GM21619 (cell line): Measurements from ENCODE around the gene C17orf67.

Experiments
- ATAC-seq: cut with Tn5 transposase; IDR thresholded peaks from one replicate; pipeline ENCODE4 v1.9.1; 2021; ENCODE audit not compliant: unreplicated experiment

C17orf67 gene

GRCh38 chr17:56809820-56810179, 23.9 kb downstream of the C17orf67 start:
- no peak for ATAC-seq

GRCh38 chr17:56809106-56809819, 24.5 kb downstream of the C17orf67 start:
- no peak for ATAC-seq

DNA sequence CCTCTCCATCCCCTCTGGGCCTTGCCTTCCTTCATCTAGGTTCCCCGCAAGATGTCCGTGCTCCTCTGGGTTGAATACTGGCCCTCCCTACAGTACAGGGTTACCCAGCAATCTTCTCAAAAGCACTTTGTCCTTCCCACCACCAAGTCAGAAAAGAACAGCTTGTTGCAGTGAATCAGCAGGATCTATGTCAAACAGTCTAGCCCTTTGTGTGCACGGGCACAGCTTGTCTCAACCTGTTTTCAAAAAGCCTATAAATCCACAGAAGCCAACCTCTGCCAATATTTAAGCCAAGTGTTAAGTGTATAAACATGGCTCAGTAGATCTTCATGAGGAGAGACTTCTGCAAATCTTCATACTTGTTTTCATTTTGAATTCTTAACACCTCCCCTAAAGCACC, 25.2 kb downstream of the C17orf67 start:
- no peak for ATAC-seq

DNA sequence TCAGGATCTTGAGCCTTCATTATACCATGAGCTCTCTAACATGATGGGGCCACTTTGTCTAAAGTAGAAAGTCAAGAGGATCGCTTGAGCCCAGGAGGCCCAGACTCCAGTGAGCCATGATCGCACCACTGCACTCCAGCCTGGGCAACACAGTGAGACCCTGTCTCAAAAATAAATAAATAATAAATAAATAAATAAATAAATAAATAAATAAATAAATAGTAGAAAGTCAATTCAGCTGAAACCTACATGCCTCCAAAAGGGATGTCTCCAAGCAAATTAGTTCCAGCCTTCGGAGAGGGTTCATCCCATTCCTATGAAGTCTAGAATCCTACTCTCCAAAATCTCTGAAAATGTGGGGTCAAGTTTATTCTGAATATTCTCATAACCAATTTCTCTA, 26.0 kb downstream of the C17orf67 start:
- no peak for ATAC-seq

DNA sequence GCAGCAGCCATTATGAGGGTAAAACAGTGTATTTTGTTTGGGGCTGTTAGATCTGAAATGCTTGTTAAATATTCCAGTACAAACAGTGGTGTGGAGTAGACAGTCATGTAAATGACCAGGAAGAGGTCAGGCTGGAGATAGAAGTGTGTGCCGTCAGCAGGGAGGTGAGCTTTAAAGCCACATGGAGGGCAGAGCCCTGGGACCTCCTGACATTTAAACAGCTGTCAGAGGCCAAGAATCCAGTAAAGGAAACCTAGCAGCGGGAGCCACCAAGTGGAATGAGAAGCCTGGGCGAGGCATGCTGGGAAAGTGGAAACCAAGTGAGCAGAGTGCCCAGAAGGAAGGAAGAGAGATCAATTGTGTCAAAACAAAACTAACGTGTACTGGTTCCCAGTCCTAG, 26.8 kb downstream of the C17orf67 start:
- ATAC-seq: no peak

GRCh38 chr17:56804454-56804853, 29.3 kb downstream of the C17orf67 start:
- ATAC-seq: no peak

DNA sequence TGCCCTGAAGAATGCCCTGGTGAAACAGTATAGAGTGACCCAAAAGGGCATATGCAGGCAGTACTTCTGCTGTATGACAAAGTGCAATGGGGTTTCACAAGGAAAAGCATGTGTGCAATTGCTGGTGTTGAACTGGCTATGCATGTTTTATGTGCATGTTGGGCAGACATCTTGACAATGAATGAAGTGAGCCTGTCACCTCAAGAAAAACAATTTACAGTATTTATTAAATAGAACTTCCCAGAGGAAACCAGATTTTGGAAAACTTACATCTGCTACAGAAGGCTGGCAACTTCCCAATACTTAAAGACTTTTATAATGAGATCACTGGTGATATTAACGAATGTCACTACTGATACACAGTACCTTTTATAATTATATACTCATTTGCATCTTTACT, 30.6 kb downstream of the C17orf67 start:
- no peak for ATAC-seq

DNA sequence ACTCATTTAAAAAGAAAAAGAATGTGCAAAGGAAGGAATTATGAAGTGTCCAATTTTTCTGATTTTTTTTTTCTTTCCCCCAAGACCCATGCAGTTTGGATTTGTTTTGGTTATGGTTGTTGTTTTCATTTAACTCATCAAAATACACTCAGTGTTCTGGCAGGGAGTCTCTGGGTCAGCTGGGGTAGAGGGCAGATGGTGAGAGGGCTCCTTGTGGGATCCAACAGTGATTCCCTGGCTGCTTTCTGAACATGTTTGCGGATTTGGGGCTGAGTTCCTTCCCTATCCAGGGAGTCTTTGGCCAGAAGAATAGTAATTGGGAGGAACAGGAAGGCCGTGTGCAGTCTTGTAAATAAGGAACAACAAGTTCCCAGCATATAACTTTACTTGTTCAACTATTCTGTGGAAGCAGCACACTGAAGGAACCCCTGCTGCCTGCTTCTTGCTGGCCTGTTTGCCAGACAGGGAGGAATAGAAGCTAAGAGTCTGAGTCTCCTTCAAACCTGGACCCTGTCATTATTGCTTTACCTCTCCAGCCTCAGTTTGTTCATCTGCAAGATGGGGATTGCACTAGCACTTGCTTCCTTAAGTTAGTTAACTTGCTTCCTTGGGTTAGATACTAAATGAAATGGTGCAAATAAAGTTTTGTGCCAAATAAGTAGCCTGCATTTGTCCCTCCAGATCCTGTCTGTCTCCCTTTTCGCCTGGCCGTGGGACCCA, 32.1 kb downstream of the C17orf67 start:
- ATAC-seq: no peak

GRCh38 chr17:56798916-56799315, 34.8 kb downstream of the C17orf67 start:
- no peak for ATAC-seq

DNA sequence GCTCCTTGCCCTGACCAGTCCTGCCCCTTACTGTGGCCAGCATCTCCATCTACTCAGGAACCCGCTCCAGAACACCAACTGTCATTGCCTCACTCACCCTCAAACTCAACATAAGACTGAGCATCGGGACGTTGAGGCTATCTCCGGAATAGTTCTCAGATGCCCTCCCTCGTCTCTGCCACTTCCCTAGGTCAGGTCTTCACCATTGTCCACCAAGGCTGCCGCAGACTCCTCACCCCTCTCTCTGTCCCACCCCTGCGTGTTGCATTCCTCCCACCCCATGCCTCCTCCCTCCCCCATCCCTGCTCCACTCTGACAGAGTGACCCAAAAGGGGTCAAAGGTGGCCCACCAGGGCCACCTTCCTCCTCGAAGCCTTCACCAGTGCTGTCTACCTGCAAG, 37.2 kb downstream of the C17orf67 start:
- no peak for ATAC-seq

GRCh38 chr17:56795221-56795865, 38.4 kb downstream of the C17orf67 start:
- no peak for ATAC-seq

GRCh38 chr17:56793957-56794356, 39.8 kb downstream of the C17orf67 start:
- ATAC-seq: no peak

GRCh38 chr17:56793531-56793930, 40.2 kb downstream of the C17orf67 start:
- no peak for ATAC-seq

GRCh38 chr17:56792267-56792666, 41.5 kb downstream of the C17orf67 start:
- ATAC-seq: no peak

GRCh38 chr17:56786989-56787482, 46.7 kb downstream of the C17orf67 start:
- peak; percentile 78 for ATAC-seq

DNA sequence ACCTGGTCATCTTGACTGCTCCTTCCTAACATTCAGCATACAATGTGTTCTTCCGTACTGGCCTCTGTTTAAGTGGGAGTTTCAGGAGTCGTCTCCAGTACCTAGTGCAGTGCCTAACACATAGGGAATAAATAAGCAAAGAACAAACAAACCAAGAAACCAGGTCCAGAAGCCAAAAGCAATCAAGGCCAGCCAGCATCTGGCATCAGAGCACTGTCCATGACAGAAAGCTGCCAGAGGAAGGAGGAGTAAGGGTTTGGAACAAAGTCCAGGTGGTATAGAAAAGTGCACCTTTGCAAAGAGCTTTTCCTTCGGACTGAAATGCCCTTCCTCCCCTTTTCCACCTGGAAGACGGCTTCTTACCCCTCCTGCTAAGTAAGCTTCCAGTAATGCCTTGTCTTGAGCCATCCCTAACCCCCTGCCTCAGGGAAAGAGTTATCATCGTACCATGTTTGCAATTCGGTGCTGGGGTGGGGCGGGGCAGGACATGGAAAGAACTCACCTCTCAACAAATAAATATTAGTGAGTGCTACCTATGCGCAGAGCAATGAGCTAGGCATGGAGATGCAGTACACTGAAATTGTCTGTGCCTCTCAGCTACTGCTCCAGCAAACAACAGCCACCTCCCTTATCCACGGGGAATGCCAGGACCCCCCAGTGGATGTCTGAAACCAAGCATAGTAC, 47.6 kb downstream of the C17orf67 start:
- no peak for ATAC-seq

DNA sequence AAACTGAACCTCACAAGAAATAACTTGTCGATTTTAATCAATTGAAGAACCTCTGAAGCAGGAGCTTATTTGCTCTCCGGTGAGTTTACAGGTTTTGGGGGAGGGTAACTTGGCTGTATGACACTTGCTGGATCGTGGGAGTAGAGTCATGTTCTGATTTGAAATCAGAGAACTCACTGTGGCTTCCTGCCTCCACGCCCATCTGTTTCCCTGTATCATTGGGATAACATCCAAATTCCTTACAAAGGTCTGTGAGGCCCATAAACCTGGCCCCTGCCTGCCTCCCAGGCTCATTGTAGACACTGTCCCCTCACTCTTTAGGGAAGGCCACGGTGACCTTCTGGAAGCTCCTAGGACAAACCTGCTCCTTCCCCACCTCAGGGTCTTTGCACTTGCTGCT, 48.3 kb downstream of the C17orf67 start:
- ATAC-seq: no peak

GRCh38 chr17:56782338-56782737, 51.4 kb downstream of the C17orf67 start:
- no peak for ATAC-seq

GRCh38 chr17:56781906-56782305, 51.8 kb downstream of the C17orf67 start:
- no peak for ATAC-seq

DNA sequence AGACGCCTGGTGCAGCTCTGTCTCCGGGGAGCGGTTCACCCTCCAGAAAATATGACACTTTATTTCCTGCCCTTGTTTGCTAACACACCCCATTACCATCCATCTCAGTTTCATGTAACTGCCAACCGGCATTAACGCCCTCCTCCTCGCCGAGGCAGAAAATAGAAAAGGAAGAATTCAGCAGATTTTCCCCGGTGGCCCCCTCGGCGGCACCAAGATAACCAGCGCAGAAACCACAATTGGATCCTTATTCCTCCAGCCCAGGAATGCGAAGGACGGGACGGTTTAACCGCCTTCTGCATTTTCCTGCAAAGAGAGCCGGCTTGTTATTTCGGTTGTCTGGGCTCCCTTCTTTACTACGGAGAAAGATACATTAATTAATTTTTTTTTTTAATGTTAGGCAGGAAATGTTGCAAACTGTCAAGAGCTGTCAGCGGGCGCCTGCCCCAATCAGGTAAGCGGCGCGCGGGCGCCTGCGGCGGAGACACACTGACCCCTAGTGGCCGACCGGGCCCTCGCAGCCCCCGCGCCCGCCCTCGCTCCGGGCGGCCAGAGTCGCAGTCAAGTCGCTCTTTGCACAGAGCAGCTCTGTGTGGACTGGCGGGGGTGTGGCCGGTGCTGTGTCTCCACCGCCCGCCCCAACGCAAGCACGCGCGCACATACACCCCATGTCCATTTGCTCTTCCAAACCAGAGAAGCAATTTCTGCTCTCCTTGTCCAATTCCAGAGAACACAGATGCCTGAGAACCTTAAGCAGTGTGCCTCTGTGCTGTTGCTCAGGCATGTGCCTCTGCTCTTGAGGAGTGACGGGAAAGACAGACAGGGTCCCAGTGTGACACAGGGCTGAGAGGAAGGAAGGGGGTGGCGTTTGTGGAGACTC, 53.6 kb downstream of the C17orf67 start:
- ATAC-seq: peak; percentile 91
